GM21360 (cell line): Measurements from ENCODE around the gene CPNE2.

Experiments used
- ATAC-seq: cut with Tn5 transposase; IDR thresholded peaks from one replicate; pipeline ENCODE4 v1.9.1; 2021; ENCODE audit warnings: mild to moderate bottlenecking, moderate library complexity; ENCODE audit not compliant: unreplicated experiment

The CPNE2 gene

GRCh38 chr16:57123974-57124674, 31.7 kb downstream of the CPNE2 start:
- ATAC-seq: no peak

- no peak for ATAC-seq
Measured at GRCh38 chr16:57125376-57125775, 33.0 kb downstream of the CPNE2 start.

GRCh38 chr16:57125969-57126368, 33.6 kb downstream of the CPNE2 start:
- ATAC-seq: no peak

GRCh38 chr16:57126411-57126810, 34.0 kb downstream of the CPNE2 start:
- no peak for ATAC-seq

- no peak for ATAC-seq
Measured at GRCh38 chr16:57127037-57127763, 34.8 kb downstream of the CPNE2 start.

- ATAC-seq: no peak
Measured at GRCh38 chr16:57127836-57128235, 35.5 kb downstream of the CPNE2 start.

- ATAC-seq: no peak
Measured at GRCh38 chr16:57128771-57129389, 36.5 kb downstream of the CPNE2 start.

GRCh38 chr16:57130950-57131321, 38.6 kb downstream of the CPNE2 start:
- no peak for ATAC-seq

GRCh38 chr16:57131351-57131970, 39.1 kb downstream of the CPNE2 start:
- ATAC-seq: no peak

GRCh38 chr16:57132470-57132869, 40.1 kb downstream of the CPNE2 start:
- ATAC-seq: no peak

- no peak for ATAC-seq
Measured at GRCh38 chr16:57133031-57133430, 40.6 kb downstream of the CPNE2 start.

- no peak for ATAC-seq
Measured at GRCh38 chr16:57133886-57134285, 41.5 kb downstream of the CPNE2 start.

- ATAC-seq: no peak
Measured at GRCh38 chr16:57134982-57135381, 42.6 kb downstream of the CPNE2 start.

- ATAC-seq: no peak
Measured at GRCh38 chr16:57137043-57137442, 44.7 kb downstream of the CPNE2 start.

GRCh38 chr16:57137566-57138273, 45.3 kb downstream of the CPNE2 start:
- no peak for ATAC-seq

GRCh38 chr16:57138281-57138935, 46.0 kb downstream of the CPNE2 start:
- ATAC-seq: no peak

GRCh38 chr16:57140931-57141668, 48.7 kb downstream of the CPNE2 start:
- ATAC-seq: no peak

GRCh38 chr16:57141822-57142631, 49.6 kb downstream of the CPNE2 start:
- no peak for ATAC-seq
